ENCODE results near the gene BAG5. TPM values are rescaled to one million over a fixed set of nuclear protein-coding genes. Genes with fewer than 3 reads are reported as not detected.

BAG5 gene
- total RNA-seq, 1 experiment from 2014 or later, result 28.9 TPM

GRCh38 chr14:103559766-103560165 lies 2.7 kb downstream of the BAG5 start:
- no peak for TF ChIP-seq CTCF (IDR thresholded peaks at IDR 0.05; ENCODE audit: insufficient read depth in 1 of 2, low read depth in 1 of 2, low read length in 1 of 2, severe bottlenecking in 1 of 2, unreplicated experiment in 1 of 2)
- Mint-ChIP-seq H3K4me3 (ENCODE audit: unreplicated experiment) (no peak overlapping the region), H3K4me1 (ENCODE audit: low read depth, unreplicated experiment) (no peaks in the 10 kb centered on the region), H3K27me3 (ENCODE audit: insufficient read depth, unreplicated experiment) (no peaks in the 10 kb centered on the region), H3K27ac (ENCODE audit: unreplicated experiment) (no peak overlapping the region), H3K9me3 (ENCODE audit: unreplicated experiment) (no peaks in the 10 kb centered on the region), H3K36me3 (ENCODE audit: insufficient read depth, unreplicated experiment) (peaks cover 56% of the 10 kb centered on the region)
- 0 out of 2 replicates have a peak, but pooled peaks cover 2% of the 10 kb centered on the region for H3K36me3 ChIP-seq (ENCODE audit: control insufficient read depth, insufficient read depth, low read length)
- H3K9me3 ChIP-seq, result no peaks in the 10 kb centered on the region
- intact Hi-C loops (cut with micrococcal nuclease; ENCODE audit: unreplicated experiment), result loop anchor here (10.0 kb wide), 1 partner anchor 65 kb away; the partner anchor contains the start of gene KLC1
- DNase-seq, result no peak
- H3K4me1 ChIP-seq, result peaks cover 4% of the 10 kb centered on the region; the same call in 1 of the 2 replicates
- BruUV-seq (replicated peaks), result TSS peak; percentile 24
- ChIA-PET POLR2A (no interaction called here), CTCF (no interaction called here)
- no peak overlapping the region for H3K4me3 ChIP-seq (ENCODE audit: low read depth, low read length)
- H3K27me3 ChIP-seq (replicated peaks; ENCODE audit: control insufficient read depth, insufficient read depth, low read length), result no peaks in the 10 kb centered on the region

- no TSS peak for BruUV-seq (replicated peaks)
- H3K4me3 Mint-ChIP-seq (ENCODE audit: unreplicated experiment), result no peak overlapping the region
- no peak overlapping the region for H3K27ac Mint-ChIP-seq (ENCODE audit: unreplicated experiment)
- Histone ChIP-seq H3K27me3 (replicated peaks; ENCODE audit: control insufficient read depth, insufficient read depth, low read length) (no peaks in the 10 kb centered on the region), H3K4me3 (ENCODE audit: low read depth, low read length) (no peak overlapping the region), H3K9me3 (no peaks in the 10 kb centered on the region), H3K36me3 (ENCODE audit: control insufficient read depth, insufficient read depth, low read length) (0 out of 2 replicates have a peak, but pooled peaks cover 2% of the 10 kb centered on the region), H3K4me1 (peaks cover 4% of the 10 kb centered on the region; the same call in 1 of the 2 replicates)
- TF ChIP-seq CTCF (IDR thresholded peaks at IDR 0.05; ENCODE audit: insufficient read depth in 1 of 2, low read depth in 1 of 2, low read length in 1 of 2, severe bottlenecking in 1 of 2, unreplicated experiment in 1 of 2), result no peak
- DNase-seq, result no peak
- H3K4me1 Mint-ChIP-seq (ENCODE audit: low read depth, unreplicated experiment), result no peaks in the 10 kb centered on the region
- no peaks in the 10 kb centered on the region for H3K27me3 Mint-ChIP-seq (ENCODE audit: insufficient read depth, unreplicated experiment)
- no peaks in the 10 kb centered on the region for H3K9me3 Mint-ChIP-seq (ENCODE audit: unreplicated experiment)
- intact Hi-C loops (cut with micrococcal nuclease; ENCODE audit: unreplicated experiment), result no loop called here
- POLR2A ChIA-PET, result interaction anchor here (0.5 kb wide), 1 partner anchor 70 kb away, joined by 3 read pairs; no protein-coding TSS in a partner anchor
- CTCF ChIA-PET, result no interaction called here
- H3K36me3 Mint-ChIP-seq (ENCODE audit: insufficient read depth, unreplicated experiment), result peaks cover 56% of the 10 kb centered on the region
These were observed 4.2 kb downstream of the BAG5 start for GRCh38 chr14:103558071-103558882.

- BruUV-seq (replicated peaks), result no TSS peak
- H3K27ac Mint-ChIP-seq (ENCODE audit: unreplicated experiment), result no peak overlapping the region
- Histone ChIP-seq H3K9me3 (no peaks in the 10 kb centered on the region), H3K4me3 (ENCODE audit: low read depth, low read length) (no peak overlapping the region), H3K36me3 (ENCODE audit: control insufficient read depth, insufficient read depth, low read length) (0 out of 2 replicates have a peak, but pooled peaks cover 2% of the 10 kb centered on the region), H3K4me1 (peaks cover 4% of the 10 kb centered on the region; the same call in 1 of the 2 replicates), H3K27me3 (replicated peaks; ENCODE audit: control insufficient read depth, insufficient read depth, low read length) (no peaks in the 10 kb centered on the region)
- no peaks in the 10 kb centered on the region for H3K27me3 Mint-ChIP-seq (ENCODE audit: insufficient read depth, unreplicated experiment)
- no peaks in the 10 kb centered on the region for H3K9me3 Mint-ChIP-seq (ENCODE audit: unreplicated experiment)
- TF ChIP-seq CTCF (IDR thresholded peaks at IDR 0.05; ENCODE audit: insufficient read depth in 1 of 2, low read depth in 1 of 2, low read length in 1 of 2, severe bottlenecking in 1 of 2, unreplicated experiment in 1 of 2), result no peak
- H3K36me3 Mint-ChIP-seq (ENCODE audit: insufficient read depth, unreplicated experiment), result peaks cover 49% of the 10 kb centered on the region
- no peak for DNase-seq
- no peaks in the 10 kb centered on the region for H3K4me1 Mint-ChIP-seq (ENCODE audit: low read depth, unreplicated experiment)
- intact Hi-C loops (cut with micrococcal nuclease; ENCODE audit: unreplicated experiment), result no loop called here
- CTCF ChIA-PET, result interaction anchor here (0.5 kb wide), 1 partner anchor 28 kb away, joined by 5 read pairs; the partner anchor contains the start of gene TRMT61A
- POLR2A ChIA-PET, result no interaction called here
- no peak overlapping the region for H3K4me3 Mint-ChIP-seq (ENCODE audit: unreplicated experiment)
These were observed 5.3 kb downstream of the BAG5 start for GRCh38 chr14:103556946-103557758.

Measured in Caco-2 (cell line).